ENCODE measurements around the gene TMEM239.
"Not testable (repeated sequence)": the region's sequence is repeated elsewhere in the genome, so short reads cannot be mapped to it uniquely, and the experiment has no call there.

TMEM239 gene

GRCh38 chr20:2799688-2800520 is 16.3 kb upstream of the TMEM239 start:
- DNase-seq = peak; percentile 25

- peak; percentile 15 for DNase-seq
Measured at GRCh38 chr20:2800521-2801285, 15.5 kb upstream of the TMEM239 start, which contains the start of gene CPXM1. CPXM1 (minus strand) TSS chr20:2800627; CDS start chr20:2800572, 55 bp downstream.

- no peak for DNase-seq
Measured at GRCh38 chr20:2801286-2801728, 14.9 kb upstream of the TMEM239 start.

- no peak for DNase-seq
Measured at GRCh38 chr20:2804041-2804828, 11.9 kb upstream of the TMEM239 start.

GRCh38 chr20:2804852-2805688 is 11.1 kb upstream of the TMEM239 start:
- no peak for DNase-seq

- DNase-seq = no peak
Measured at GRCh38 chr20:2805689-2806350, 10.3 kb upstream of the TMEM239 start.

DNA sequence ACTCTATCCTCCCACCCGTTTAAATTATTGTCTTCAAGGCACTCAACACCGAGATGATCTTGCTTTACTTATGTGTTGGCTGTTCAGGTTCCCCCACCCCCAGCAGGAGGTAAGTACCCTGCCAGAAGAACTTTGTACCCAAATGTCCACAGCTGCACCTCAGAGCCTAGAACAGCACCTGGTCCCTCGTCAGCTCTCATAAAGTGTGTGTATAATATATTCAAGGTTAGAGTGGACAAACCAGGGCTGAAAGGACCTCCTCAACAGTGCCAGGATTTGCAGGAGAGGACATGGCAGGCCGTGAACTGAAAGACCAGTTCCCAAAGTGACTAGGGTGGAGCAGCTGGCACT is 9.8 kb upstream of the TMEM239 start:
- DNase-seq = no peak

DNA sequence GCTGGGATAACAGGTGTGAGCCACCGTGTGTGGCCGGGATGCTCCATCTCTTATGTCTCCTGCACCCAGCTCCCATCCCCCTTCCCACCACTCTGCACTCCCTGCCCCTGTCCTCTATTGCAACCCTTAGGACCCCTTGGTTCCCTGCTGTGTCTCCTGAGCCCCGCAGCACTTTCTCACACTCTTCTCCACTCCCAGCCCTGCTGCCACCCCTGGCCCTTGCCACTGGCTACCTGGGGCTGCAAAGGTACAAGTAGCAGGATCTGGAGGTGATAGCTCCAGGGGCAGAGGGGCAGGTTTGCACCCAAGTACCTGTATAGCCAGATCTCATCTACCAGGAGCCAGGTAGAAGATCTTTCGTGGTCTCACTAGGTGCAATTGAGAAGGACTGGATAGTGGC is 9.1 kb upstream of the TMEM239 start:
- no peak for DNase-seq

- DNase-seq = not testable (repeated sequence)
Measured at GRCh38 chr20:2807929-2808328, 8.2 kb upstream of the TMEM239 start.

- DNase-seq = no peak
Measured at GRCh38 chr20:2809690-2810089, 6.5 kb upstream of the TMEM239 start.

DNA sequence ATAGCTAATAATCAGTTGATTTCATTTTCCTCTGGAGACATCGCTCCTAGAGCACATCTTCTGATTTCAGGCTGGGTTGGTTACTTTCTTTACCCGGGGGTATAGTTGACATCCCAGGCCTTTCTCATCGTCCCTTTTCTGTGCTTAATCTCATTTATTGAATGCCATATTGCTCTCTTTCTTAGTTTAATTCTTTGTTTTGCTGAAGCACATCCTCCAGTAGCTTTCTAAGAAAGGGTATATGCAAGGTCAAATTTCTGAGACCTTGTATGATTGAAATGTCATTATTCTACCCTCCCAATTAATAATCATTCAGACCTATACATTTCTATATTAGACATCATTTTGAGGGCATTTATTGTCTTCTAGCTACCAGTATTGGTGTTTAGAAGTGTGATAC is 4.0 kb upstream of the TMEM239 start:
- DNase-seq = no peak

DNA sequence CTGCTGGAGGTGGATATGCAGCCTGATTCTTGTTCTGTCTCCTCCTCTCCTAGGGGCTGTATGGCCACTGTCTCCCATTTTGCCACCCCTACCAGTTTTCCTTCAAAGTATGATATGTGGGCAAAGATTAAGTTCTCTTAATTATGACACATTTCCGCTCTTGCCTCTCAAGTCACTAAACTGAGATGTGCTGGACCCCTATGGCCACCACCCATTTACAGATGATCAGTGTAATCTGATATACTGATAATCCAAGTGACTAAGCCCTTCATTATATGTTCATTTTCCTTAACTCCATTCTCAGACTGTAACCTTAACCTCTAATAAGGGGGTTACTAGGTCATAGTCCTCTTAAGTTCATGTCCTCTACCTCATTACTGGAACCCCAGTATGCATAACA is 2.1 kb upstream of the TMEM239 start:
- no peak for DNase-seq

- DNase-seq = peak; percentile 100
Measured at GRCh38 chr20:2814587-2815051, 1.5 kb upstream of the TMEM239 start, which contains the start of gene C20orf141. C20orf141 (plus strand) TSS chr20:2814987; CDS start chr20:2815185, 198 bp downstream.

- DNase-seq = no peak
Measured at GRCh38 chr20:2815242-2815900, 793 bp upstream of the TMEM239 start.

GRCh38 chr20:2816583-2817340 is 598 bp downstream of the TMEM239 start:
- DNase-seq = no peak

DNA sequence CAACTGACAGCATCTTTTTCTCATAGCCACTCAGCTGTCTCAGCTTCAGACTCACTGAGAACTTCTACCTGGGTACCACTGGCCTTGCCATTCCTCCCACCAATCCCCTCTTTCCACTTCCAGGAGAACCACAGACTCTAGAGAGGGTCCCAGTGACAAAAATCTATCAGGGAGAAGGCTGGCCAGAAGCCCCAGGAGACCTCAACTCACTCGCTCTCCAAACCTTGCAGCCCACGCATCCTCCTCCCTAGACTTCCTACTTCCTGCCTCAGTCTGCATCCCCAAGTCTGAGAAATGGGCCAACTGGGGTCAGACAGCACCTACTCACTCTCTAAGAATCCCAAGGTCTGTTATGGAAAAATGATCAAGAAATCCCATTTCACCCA is 1.2 kb downstream of the TMEM239 start:
- DNase-seq = no peak

DNA sequence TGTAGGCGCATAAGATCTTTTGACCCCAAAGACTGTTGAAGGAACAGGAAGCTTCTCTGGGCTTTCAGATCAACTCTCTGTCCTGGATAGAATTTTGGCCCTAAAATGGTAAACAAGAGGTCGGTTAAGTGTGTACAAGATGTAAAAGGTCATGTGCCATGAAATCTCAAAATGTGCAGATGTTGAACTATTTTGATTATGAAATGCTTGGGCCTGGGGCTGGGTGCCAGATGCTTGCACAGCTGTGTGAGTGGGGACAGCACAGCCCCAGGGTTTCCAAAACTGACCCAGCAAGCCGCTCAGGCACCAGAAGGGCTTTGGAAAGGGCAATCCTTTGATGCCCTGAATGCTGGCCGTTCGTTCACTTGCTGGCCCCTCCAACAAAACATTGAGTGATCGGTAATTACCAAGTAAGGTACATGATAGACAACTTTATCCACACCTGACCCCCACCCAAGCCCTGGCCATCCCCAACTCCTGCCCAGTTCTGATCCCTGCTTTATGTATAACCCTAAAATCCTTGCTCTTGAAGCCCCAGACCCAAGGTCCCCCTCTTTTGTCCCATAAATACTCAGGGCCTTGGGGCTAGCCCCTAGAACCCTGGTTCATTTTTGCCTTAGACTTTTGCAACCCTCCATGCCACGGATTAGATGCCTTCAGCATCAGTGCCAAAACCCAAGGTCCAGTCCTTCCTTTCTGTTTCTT is 1.9 kb downstream of the TMEM239 start:
- DNase-seq = no peak

DNA sequence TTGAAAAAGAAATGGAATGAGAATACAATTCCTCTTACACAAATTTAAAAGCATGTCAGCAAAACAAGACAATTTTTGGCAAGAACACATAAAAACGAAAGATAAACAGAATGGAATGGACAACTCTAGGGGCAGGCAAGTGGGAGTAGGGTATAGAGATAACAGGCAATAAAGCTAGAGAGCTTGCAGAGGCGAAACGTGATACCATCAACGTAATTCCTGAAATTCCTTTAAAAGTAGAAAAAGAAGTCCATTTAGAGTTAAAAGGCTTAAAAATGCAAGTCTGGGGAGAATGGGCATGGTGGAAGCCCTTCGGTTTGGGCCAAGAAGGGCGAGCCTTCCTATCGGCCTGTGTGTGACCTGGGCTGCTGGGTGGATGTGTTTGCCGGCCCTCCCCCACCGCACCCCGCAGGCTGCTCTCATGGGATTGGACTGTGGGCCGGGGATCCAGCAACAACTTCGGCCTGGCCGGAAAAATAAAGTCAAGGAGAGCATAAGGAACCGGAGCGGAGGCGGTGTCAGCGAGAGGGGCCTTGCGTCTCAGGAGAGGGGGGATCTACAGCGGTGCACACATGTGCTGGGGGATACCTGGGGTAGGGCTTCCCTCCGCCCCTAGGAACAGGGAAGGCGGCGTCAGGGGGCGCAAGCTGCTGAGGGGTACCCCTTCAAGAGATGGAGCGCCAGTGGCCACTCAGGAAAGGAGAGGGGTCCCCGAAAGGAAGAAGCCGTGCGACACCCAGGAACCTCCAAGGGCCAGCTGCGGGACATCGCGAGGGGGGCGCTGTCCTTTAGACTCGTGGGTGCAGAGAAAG is 4.1 kb downstream of the TMEM239 start:
- peak; percentile 66 for DNase-seq
